Measurements from ENCODE around the gene CLN5. TPM values are rescaled to one million over a fixed set of nuclear protein-coding genes. Genes with fewer than 3 reads are reported as not detected.

The CLN5 gene
- total RNA-seq, 1 donor from 2014 or later, result 10.9 TPM

- Mint-ChIP-seq H3K4me1 (ENCODE audit: unreplicated experiment) (peaks cover 5% of the 10 kb centered on the region), H3K36me3 (ENCODE audit: low read depth, unreplicated experiment) (peaks cover 4% of the 10 kb centered on the region), H3K27me3 (ENCODE audit: unreplicated experiment) (peaks cover 2% of the 10 kb centered on the region)
These were observed 48.2 kb downstream of the CLN5 start for GRCh38 chr13:77040076-77040475.

DNA sequence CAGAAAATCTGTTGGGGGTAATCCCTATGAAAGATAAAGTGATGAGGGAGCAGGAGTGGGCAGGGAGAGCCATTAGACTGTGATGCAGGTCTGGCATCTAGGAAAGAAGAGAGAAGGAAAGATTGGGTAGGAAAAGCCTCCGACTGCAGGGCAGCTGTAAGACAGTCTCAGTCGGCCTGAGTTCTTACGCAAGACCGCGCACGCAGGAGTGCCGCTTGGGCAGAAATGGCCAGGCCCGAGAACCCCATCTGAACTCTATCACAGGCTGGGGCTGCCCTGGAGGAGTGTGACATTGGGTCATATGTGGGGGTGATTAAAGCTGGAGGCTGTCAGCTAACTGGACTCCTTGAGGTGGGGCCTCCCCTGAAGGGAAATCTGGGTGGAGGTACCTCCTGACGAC is 49.0 kb downstream of the CLN5 start:
- Mint-ChIP-seq H3K4me1 (ENCODE audit: unreplicated experiment) (peaks cover 5% of the 10 kb centered on the region), H3K27me3 (ENCODE audit: unreplicated experiment) (peaks cover 2% of the 10 kb centered on the region), H3K27ac (ENCODE audit: unreplicated experiment) (no peak overlapping the region), H3K4me3 (ENCODE audit: unreplicated experiment) (no peak overlapping the region), H3K36me3 (ENCODE audit: low read depth, unreplicated experiment) (peaks cover 4% of the 10 kb centered on the region), H3K9me3 (ENCODE audit: unreplicated experiment) (no peaks in the 10 kb centered on the region)
- no peak for TF ChIP-seq CTCF (IDR thresholded peaks at IDR 0.05; ENCODE audit: unreplicated experiment)
- no peak for DNase-seq (ENCODE audit: low spot score)

More at GRCh38 chr13:77040076-77040475, 48.2 kb downstream of the CLN5 start:
- no peaks in the 10 kb centered on the region for H3K9me3 Mint-ChIP-seq (ENCODE audit: unreplicated experiment)
- TF ChIP-seq CTCF (IDR thresholded peaks at IDR 0.05; ENCODE audit: unreplicated experiment), result no peak
- no peak for DNase-seq (ENCODE audit: low spot score)
- no peak overlapping the region for H3K27ac Mint-ChIP-seq (ENCODE audit: unreplicated experiment)
- H3K4me3 Mint-ChIP-seq (ENCODE audit: unreplicated experiment), result no peak overlapping the region

DNA sequence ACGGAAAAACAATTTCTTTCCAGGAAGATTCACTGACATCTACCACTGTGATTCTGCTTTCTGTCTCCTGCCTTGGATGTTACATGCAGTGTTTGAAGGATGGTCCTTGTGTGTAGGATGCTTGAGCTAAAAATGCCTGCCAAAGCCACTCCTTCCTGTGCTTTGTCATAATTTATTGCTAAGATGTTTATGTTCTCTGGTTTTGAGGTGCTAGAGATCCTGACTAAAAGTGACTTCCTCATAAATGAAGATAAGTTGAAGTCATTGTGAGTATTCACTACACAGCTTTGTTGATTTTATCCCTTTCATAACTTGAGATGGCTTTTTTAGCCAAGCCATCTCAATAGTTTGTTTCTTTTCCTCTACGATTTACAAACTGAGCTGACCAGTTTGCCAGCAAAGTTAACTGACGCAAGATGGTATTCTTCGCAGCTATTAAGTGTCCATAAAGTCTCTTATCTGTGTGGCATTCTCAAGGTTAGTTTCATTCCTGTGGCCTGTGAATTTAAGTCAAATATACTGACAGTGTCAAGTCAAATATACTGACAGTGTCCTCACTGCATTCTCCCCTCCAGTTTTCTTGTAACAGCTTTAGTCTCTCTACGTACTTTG is 50.8 kb downstream of the CLN5 start:
- H3K4me3 Mint-ChIP-seq (ENCODE audit: unreplicated experiment), result no peak overlapping the region

GRCh38 chr13:77047649-77048343 is 55.9 kb downstream of the CLN5 start:
- Mint-ChIP-seq H3K4me1 (ENCODE audit: unreplicated experiment) (peaks cover 9% of the 10 kb centered on the region), H3K27ac (ENCODE audit: unreplicated experiment) (no peak overlapping the region), H3K27me3 (ENCODE audit: unreplicated experiment) (peaks cover 6% of the 10 kb centered on the region), H3K36me3 (ENCODE audit: low read depth, unreplicated experiment) (peaks cover 41% of the 10 kb centered on the region), H3K9me3 (ENCODE audit: unreplicated experiment) (no peaks in the 10 kb centered on the region), H3K4me3 (ENCODE audit: unreplicated experiment) (peak overlapping the region; percentile 23)
- DNase-seq (ENCODE audit: low spot score), result no peak
- no peak for TF ChIP-seq CTCF (IDR thresholded peaks at IDR 0.05; ENCODE audit: unreplicated experiment)

More for the DNA sequence above, 50.8 kb downstream of the CLN5 start:
- H3K4me1 Mint-ChIP-seq (ENCODE audit: unreplicated experiment), result peaks cover 5% of the 10 kb centered on the region
- peaks cover 14% of the 10 kb centered on the region for H3K36me3 Mint-ChIP-seq (ENCODE audit: low read depth, unreplicated experiment)
- TF ChIP-seq CTCF (IDR thresholded peaks at IDR 0.05; ENCODE audit: unreplicated experiment), result no peak
- peaks cover 2% of the 10 kb centered on the region for H3K27me3 Mint-ChIP-seq (ENCODE audit: unreplicated experiment)
- no peak overlapping the region for H3K27ac Mint-ChIP-seq (ENCODE audit: unreplicated experiment)
- no peak for DNase-seq (ENCODE audit: low spot score)
- H3K9me3 Mint-ChIP-seq (ENCODE audit: unreplicated experiment), result no peaks in the 10 kb centered on the region

GRCh38 chr13:77048681-77049080 is 56.8 kb downstream of the CLN5 start:
- peaks cover 9% of the 10 kb centered on the region for H3K4me1 Mint-ChIP-seq (ENCODE audit: unreplicated experiment)
- H3K4me3 Mint-ChIP-seq (ENCODE audit: unreplicated experiment), result peak overlapping the region; percentile 3
- no peak for TF ChIP-seq CTCF (IDR thresholded peaks at IDR 0.05; ENCODE audit: unreplicated experiment)
- no peak for DNase-seq (ENCODE audit: low spot score)
- no peaks in the 10 kb centered on the region for H3K9me3 Mint-ChIP-seq (ENCODE audit: unreplicated experiment)
- peak overlapping the region; percentile 61 for H3K27ac Mint-ChIP-seq (ENCODE audit: unreplicated experiment)
- H3K36me3 Mint-ChIP-seq (ENCODE audit: low read depth, unreplicated experiment), result peaks cover 42% of the 10 kb centered on the region
- peaks cover 4% of the 10 kb centered on the region for H3K27me3 Mint-ChIP-seq (ENCODE audit: unreplicated experiment)
